Measurements from ENCODE around the gene ELAVL4.
A peak's percentile ranks its signal among the peaks of the same experiment; 100 is the strongest.

ELAVL4 gene

DNA sequence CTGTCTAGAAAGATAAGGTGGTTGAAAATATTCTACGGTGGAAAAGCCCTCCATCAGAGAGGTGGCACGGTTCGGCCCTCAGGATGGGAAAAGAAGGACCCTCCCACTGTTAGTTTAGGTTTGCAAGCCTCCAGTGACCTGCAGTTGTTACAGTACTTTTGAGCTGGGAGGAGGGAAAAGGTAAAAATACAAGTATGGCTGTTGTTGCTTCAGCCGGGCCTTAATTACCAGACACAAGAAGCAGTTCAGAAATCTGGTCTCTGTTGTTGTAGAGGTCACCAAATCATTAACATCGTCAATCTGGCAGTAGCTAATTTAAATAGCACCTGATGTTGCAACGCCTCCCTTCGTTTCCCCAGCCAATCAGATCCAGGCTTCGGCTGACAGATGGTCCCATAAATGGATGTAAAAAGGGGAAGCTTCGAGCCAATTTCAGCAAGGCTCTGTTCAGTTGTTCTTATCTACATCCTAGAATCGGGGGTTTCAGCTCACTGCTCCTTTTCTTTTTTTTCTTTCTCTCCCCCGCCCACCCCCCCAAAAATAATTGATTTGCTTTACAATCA is at the start of gene ELAVL4:
Gene ELAVL4, plus strand, starts transcription at position 424 of the 563 bp plus-strand sequence. CDS start 270 bp downstream, outside the sequence.
- peak; percentile 85 for DNase-seq

DNA sequence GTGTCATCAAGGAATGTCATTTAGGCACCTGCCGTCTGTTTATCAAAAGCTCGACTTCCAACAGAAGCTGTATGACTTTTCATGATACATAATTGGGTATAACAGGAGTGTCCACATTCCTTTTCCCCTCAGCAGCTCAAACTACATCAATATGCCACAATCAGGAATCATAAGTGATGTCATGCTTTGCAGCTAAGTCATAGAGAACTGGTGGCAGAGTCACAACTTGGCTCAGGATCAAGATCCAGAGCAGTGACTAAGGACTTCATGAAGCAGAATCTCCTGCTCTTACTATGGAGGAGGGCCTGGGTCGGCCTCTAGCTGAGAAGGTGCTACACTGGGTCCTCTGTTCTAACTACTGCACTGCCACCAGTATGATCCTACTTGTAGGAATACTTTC is 48.4 kb upstream of the ELAVL4 start:
- DNase-seq: no peak

DNA sequence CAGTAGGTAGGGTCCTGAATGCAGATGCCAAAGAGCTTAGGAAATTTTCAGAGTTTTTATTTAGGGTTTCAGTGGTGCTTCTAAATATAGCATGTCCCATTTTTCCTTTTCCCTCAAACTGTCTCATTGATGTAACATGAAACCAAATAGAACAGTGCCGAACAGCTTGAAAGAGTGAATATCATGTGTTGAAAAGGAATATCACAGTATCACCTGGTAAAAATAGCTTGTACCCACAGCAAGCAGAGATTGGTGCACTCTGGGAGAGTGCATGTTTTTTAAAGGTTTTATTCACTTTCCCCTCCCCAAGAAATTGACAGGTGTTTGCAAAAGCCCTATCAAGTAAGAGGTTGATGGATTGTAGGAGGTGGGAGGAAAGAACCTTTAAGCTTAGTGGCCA is 41.9 kb upstream of the ELAVL4 start:
- no peak for DNase-seq

DNA sequence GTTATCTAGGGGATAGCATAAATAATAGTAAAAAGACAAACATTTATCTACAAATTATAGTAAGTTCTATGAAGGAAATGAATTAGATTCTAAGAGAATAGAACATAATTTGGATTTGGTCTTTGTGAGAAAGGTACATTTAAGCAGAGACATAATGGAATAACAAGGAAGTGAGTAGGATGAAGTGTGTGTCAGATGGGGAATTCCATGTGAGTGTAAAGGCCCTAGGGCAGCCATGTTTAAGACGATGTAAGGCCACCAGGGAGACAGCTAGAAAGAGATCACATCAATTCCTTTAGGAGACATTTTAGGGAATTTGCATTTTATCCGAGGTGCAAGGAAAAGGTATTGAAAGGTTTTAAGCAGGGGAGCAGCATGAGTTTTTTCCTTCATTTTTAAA is 33.8 kb upstream of the ELAVL4 start:
- DNase-seq: no peak

DNA sequence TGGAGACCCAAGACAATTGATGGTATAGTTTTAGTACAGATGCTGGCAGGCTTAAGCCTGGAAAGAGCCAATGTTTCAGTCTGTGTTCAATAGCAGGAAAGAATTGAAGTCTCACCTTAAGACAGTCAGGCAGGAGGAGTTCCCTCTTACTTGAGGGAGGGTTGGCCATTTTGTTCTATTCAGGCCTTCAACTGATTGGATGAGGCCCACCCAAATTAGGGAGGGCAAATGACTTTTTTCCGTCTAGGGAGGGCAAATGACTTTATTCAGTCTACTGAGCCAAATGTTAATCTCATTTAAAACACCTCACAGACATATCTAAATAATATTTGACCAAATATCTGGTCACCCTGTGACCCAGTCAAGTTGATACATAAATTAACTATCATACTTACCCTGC is 31.4 kb upstream of the ELAVL4 start:
- no peak for DNase-seq

DNA sequence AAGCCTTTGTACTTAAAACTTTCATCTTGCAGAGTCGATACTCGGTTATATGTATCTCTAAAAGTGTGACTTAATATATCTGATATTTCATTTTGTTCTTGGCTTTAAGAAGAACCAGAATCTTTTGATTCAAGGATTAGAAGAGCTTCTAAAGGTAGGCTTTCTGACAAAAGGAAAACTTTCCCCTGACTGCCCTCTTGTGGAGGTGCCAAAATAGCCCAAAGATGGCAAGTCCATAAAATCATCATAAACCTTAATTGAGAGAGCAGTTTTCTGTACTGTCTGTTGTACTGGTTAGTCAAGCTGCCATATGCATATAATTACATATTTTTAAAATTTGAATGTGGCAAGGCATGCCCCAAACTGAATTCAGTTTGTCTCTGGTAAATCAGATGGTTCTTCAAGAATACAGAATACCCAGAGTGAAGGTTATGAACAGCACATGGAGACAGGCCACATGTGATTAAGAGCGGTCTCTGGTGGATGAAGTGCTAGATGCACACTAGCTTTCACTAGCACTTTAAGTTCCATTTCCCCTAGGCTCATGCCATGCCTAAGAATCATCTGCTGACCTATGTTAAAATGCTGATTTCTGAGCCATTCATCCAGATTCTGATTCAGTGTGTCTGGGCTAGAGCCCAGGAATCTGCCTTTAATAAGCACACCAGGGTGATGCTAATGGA is 27.7 kb upstream of the ELAVL4 start:
- DNase-seq: peak; percentile 53

DNA sequence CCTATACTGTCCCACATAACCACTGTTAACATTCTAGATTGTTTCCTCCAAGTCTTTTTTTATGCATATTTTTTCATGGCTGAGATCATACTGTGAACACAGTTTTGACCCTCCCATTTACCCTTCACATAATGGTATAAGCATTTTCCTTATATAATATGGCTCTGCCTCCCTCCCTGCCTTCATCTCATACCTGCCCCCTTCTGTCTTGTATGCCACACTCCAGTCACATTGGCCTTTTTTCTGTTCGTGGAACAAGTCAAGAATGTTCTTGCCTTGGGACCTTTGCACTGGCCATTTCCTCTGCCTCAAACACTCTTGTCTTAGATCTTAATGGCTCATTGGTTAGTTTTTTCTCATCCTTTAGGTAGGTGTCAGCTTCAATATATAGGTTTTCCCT is 24.3 kb upstream of the ELAVL4 start:
- no peak for DNase-seq

- peak; percentile 54 for DNase-seq
Observed at GRCh38 chr1:50091068-50091467, 17.7 kb upstream of the ELAVL4 start.

- no peak for DNase-seq
Observed at GRCh38 chr1:50095716-50096115, 13.0 kb upstream of the ELAVL4 start.

GRCh38 chr1:50097021-50097679 is 11.6 kb upstream of the ELAVL4 start:
- no peak for DNase-seq

DNA sequence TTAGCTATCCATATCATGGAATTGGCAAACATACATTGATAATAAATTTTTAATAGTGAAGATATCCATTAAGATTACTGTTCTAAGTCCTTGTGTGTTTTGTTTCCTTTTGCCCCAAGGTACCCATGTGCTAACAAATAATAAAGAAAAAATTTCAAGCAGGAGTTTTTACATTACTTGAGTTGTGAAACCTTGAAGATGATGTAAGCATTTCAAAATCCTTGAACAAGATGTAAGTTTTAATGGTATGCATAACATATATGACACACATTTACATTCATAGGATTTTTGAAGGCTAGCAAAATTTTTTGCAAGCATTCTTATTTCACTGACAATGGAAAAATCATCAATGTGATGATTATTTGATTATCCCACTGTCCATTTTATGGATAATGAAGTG is 10.9 kb upstream of the ELAVL4 start:
- DNase-seq: no peak

DNA sequence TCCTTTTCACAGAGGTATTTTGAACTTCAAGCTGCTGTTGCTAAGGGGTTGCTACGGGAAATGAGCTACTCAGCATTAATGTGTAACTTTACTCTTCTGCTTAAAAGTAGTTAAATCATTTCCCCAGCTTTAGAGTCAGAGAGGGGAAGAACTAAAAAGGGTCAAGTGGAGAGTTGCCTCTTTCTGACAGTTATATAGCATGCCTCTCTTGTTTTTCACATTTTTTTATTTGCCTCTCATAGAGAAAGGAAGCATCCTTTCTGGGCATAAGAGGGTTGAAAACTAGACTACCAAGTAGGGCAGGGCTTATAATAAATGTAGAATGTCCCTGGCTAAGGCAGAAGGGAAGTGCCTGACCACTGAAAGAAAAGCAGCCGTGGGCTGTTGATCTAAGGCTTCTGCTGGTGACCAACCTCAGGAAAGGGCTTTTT is 10.1 kb upstream of the ELAVL4 start:
- DNase-seq: no peak

DNA sequence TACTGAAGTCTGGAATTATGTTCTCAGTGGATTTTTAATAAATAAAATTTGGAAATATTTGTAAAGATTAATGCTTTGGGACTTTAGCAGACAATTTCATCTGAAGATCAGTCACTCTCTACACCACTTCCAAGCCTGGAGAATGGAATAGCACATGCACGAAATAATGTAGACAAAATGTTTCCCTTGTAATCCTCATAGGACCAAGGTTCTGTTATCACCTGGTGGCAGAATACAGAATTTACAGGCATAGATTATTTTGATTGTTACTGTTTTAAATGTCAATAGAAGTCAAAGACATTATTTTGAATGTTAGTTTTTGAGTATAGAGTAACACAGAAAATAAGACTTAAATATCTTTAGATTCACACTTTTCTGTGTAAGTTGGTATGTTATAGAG is 9.1 kb upstream of the ELAVL4 start:
- DNase-seq: no peak

DNA sequence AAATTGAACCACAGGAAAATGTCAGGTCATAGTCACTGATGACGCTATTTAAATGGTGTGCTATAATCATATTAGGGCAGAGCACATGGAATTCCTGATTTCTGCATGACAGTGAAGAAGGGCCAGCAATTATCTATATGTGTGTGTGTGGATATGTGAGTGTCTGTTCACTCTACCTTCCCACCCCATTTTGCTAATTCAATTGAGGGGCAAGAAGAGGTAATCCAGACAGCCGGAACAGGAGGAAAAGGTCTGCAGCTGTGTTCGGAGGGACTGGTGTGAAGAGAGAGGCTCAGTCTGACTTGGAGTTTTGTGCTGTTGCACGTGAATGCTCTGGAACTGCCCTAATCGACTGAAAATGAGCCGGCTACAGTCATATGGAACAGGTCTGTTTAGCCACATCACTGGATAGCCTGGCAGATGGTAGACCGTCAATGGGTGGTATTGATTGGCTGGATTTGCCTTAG is 5.1 kb upstream of the ELAVL4 start:
- DNase-seq: no peak

DNA sequence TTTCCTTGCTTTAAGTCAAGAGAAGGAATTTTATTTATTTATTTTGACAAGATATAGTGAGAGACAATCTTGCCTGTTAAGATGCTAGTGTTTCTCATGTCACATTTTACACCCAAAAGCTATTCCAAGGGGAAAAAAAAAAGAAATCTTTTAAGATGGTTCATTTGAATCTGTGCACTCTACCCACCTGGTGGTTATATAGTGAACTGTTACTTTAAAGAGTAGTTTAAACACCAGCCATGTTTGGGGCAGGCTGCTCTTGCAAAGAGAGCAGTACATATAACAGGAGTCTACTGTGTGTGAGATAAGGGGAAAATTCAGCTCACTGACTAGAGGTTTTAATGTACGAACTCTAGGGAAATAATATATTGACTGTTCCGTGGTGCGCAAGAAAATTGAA is 3.3 kb upstream of the ELAVL4 start:
- DNase-seq: peak; percentile 50

- DNase-seq: peak; percentile 8
Observed at GRCh38 chr1:50106095-50106761, 2.5 kb upstream of the ELAVL4 start.

GRCh38 chr1:50109116-50109515 is 396 bp downstream of the ELAVL4 start:
- DNase-seq: no peak

DNA sequence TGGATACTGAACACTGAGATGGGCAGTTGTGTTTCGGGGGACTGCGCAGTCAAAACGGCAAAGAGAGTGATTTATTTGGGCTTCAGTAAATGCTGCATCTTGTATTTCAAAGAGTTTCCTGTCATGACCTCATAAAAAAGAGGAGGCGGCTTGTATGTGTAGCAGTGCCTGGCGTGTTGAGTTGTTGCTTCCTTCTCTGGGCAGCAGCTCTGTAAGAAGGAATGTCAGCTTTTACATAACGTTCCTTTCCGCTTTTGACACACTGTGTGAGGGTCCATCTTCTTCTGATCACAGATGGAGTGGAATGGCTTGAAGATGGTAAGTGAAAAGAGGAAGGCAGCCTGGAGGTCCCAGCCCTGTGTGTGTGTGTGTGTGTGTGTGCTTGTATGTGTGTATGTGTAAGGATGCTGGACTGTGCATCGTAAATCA is 941 bp downstream of the ELAVL4 start:
- DNase-seq: peak; percentile 64

GRCh38 chr1:50110151-50110550 is 1.4 kb downstream of the ELAVL4 start:
- no peak for DNase-seq

- DNase-seq: peak; percentile 59
Observed at GRCh38 chr1:50110656-50111055, 1.9 kb downstream of the ELAVL4 start.

DNA sequence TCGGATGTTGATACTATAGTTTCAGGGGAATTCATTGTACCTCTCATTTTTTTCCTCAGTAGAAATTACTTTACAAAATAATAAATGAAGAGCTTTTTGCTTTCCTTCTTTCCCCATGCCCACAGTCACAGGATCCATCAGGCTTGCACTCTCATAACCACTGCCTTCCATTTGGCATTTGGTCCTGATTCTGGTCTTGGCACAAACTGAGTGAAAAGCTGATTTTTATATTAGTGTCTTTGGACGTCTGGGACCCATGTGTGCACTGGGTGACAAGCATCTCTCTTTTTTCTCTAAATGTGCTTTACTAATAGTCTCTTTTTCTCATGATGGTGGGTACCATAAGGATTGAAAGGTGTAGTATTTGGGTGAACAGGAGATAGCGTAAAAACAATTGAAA is 2.8 kb downstream of the ELAVL4 start:
- DNase-seq: no peak

GRCh38 chr1:50112193-50112592 is 3.5 kb downstream of the ELAVL4 start:
- DNase-seq: no peak

DNA sequence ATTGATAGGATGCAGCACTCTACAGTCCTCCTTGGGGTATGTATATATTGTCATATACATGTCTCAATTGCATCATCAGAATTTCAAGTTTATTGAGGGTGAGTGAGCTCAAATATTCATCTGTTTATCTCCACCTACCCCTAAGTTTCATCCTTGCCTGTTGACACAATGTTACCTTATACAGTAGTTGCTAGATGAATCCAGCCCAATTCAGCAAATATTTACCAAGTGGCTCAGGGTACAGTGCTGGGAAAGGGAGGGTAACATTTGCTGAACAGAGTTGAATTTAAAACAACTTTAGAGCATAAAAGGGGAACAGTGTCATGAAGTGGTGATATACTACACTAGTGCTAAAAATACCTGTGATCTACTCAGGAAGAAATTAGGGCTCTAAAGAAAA is 14.4 kb downstream of the ELAVL4 start:
- DNase-seq: no peak

Measured in NCI-H1436 (cell line).